WTC11 (cell line): ENCODE measurements around the gene HOATZ.

Experiments used
- FOXJ3 ChIP-seq: sonication (generic); formaldehyde crosslinking; IDR thresholded peaks from 2 replicates; pipeline ENCODE4 v1.9.0; 2021; ENCODE audit warnings: missing genetic modification reagents, mild to moderate bottlenecking, borderline replicate concordance
- IRF2 ChIP-seq: sonication (generic); formaldehyde crosslinking; IDR thresholded peaks from 2 replicates; pipeline ENCODE4 v1.8.0; 2022; ENCODE audit warnings: low read depth, missing genetic modification reagents, borderline replicate concordance
- MXD4 ChIP-seq: fragments of 250-450 bp; sonication (Bioruptor Pico); IDR thresholded peaks from 2 replicates; pipeline ENCODE4 v1.8.0; 2021; ENCODE audit warnings: mild to moderate bottlenecking, moderate library complexity, borderline replicate concordance
- TCF7 ChIP-seq: sonication (generic); formaldehyde crosslinking; IDR thresholded peaks from 2 replicates; pipeline ENCODE4 v1.8.0; 2022; ENCODE audit warnings: mild to moderate bottlenecking, low read depth, missing genetic modification reagents, moderate library complexity
- ZNF263 ChIP-seq: sonication (generic); formaldehyde crosslinking; IDR thresholded peaks from 2 replicates; pipeline ENCODE4 v1.8.1; 2022; ENCODE audit warnings: low read depth, mild to moderate bottlenecking, moderate library complexity, missing genetic modification reagents
- TF ChIP-seq, protein P1 (sequence below): sonication (generic); formaldehyde crosslinking; IDR thresholded peaks from 2 replicates; pipeline ENCODE4 v1.8.1; 2023; ENCODE audit warnings: mild to moderate bottlenecking, missing genetic modification reagents, moderate library complexity
- TF ChIP-seq, protein P2 (sequence below): fragments of 200-600 bp; IDR thresholded peaks from 2 replicates; pipeline ENCODE4 v1.8.0; 2022; ENCODE audit warnings: antibody characterized with exemption
- TF ChIP-seq, protein P3 (sequence below): sonication (generic); formaldehyde crosslinking; IDR thresholded peaks from 2 replicates; pipeline ENCODE4 v1.8.0; 2022; ENCODE audit warnings: mild to moderate bottlenecking, missing genetic modification reagents
- TF ChIP-seq, protein P4 (sequence below): sonication (generic); formaldehyde crosslinking; IDR thresholded peaks from 2 replicates; pipeline ENCODE4 v1.8.1; 2023; ENCODE audit warnings: mild to moderate bottlenecking, missing genetic modification reagents

DNA sequence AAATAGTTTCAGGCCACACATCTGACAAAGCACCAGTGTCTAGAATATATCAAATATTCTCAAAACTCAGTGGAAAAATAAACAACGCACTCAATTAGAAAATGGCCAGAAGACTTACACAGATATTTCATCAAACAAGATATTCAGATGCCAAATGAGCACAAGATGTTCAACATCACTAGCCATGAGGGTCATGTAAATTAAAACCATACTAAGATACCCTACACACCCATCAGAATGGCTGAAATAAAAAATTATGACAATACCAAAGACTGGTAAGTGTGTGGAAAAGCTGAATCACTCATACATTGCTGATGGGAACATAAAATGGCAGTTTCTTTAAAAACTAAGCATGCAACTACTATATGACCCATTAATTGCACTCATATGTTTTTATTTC is 24.1 kb upstream of the HOATZ start:
- TF ChIP-seq, protein P1, sequence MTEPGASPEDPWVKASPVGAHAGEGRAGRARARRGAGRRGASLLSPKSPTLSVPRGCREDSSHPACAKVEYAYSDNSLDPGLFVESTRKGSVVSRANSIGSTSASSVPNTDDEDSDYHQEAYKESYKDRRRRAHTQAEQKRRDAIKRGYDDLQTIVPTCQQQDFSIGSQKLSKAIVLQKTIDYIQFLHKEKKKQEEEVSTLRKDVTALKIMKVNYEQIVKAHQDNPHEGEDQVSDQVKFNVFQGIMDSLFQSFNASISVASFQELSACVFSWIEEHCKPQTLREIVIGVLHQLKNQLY, result no peak
- TF ChIP-seq ZNF263 (CRISPR knock-in tag) (no peak), TCF7 (CRISPR knock-in tag) (no peak), IRF2 (CRISPR knock-in tag) (no peak), FOXJ3 (CRISPR knock-in tag) (no peak), MXD4 (CRISPR knock-in tag) (no peak)
- TF ChIP-seq, protein P2, sequence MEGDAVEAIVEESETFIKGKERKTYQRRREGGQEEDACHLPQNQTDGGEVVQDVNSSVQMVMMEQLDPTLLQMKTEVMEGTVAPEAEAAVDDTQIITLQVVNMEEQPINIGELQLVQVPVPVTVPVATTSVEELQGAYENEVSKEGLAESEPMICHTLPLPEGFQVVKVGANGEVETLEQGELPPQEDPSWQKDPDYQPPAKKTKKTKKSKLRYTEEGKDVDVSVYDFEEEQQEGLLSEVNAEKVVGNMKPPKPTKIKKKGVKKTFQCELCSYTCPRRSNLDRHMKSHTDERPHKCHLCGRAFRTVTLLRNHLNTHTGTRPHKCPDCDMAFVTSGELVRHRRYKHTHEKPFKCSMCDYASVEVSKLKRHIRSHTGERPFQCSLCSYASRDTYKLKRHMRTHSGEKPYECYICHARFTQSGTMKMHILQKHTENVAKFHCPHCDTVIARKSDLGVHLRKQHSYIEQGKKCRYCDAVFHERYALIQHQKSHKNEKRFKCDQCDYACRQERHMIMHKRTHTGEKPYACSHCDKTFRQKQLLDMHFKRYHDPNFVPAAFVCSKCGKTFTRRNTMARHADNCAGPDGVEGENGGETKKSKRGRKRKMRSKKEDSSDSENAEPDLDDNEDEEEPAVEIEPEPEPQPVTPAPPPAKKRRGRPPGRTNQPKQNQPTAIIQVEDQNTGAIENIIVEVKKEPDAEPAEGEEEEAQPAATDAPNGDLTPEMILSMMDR, result no peak
- TF ChIP-seq, protein P3, sequence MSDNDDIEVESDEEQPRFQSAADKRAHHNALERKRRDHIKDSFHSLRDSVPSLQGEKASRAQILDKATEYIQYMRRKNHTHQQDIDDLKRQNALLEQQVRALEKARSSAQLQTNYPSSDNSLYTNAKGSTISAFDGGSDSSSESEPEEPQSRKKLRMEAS (CRISPR knock-in tag), result no peak
- TF ChIP-seq, protein P4, sequence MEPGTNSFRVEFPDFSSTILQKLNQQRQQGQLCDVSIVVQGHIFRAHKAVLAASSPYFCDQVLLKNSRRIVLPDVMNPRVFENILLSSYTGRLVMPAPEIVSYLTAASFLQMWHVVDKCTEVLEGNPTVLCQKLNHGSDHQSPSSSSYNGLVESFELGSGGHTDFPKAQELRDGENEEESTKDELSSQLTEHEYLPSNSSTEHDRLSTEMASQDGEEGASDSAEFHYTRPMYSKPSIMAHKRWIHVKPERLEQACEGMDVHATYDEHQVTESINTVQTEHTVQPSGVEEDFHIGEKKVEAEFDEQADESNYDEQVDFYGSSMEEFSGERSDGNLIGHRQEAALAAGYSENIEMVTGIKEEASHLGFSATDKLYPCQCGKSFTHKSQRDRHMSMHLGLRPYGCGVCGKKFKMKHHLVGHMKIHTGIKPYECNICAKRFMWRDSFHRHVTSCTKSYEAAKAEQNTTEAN (CRISPR knock-in tag), result no peak
